Activated CD8-positive, alpha-beta memory T cell treated with anti-CD3 and anti-CD28 coated beads, Interleukin-2, amount 10 ng/mL, durations not matched to agents 7 days and 5 days (primary cell): ENCODE data around the gene FAM149A. TPM values are rescaled to one million over a fixed set of nuclear protein-coding genes. Genes with fewer than 3 reads are reported as not detected.

Experiments
- ATAC-seq: fragments of 150-1000 bp; cut with Tn5 transposase; one replicate; pipeline ENCODE4 v1.10.0; 2021; ENCODE audit warnings: moderate library complexity
- CTCF ChIA-PET: fragments of 350-600 bp; sonication (Branson Sonifier 250); formaldehyde crosslinking; loops from one replicate; lab custom pipeline; 2021; ENCODE audit warnings: antibody characterized with exemption; lab: Charles Lee
- DNase-seq: peaks from one replicate; pipeline ENCODE4 v3.0.0-alpha.2; 2020
- H3K27ac Mint-ChIP-seq: one replicate; pipeline ENCODE4 v1.8.0; 2021; ENCODE audit warnings: mild to moderate bottlenecking, mixed read lengths
- H3K27me3 Mint-ChIP-seq: one replicate; pipeline ENCODE4 v1.8.0; 2021; ENCODE audit warnings: mixed read lengths
- H3K36me3 Mint-ChIP-seq: one replicate; pipeline ENCODE4 v1.8.0; 2021; ENCODE audit warnings: mild to moderate bottlenecking, mixed read lengths
- H3K4me1 Mint-ChIP-seq: one replicate; pipeline ENCODE4 v1.8.0; 2021; ENCODE audit warnings: mixed read lengths
- H3K4me3 Mint-ChIP-seq: one replicate; pipeline ENCODE4 v1.8.0; 2021; ENCODE audit warnings: mild to moderate bottlenecking, moderate library complexity, mixed read lengths
- H3K9me3 Mint-ChIP-seq: one replicate; pipeline ENCODE4 v1.8.0; 2022; ENCODE audit warnings: low read depth, mixed read lengths
- total RNA-seq, 2 experiments: library from RNA; stranded (reverse); gene quantifications; one replicate each; pipeline ENCODE4 v1.2.3, GENCODE V29; 2021

The FAM149A gene
- total RNA-seq, 2 experiments from 2014 or later = 1.2 TPM

GRCh38 chr4:186121057-186121456 lies 16.6 kb downstream of the FAM149A start:
- H3K4me3 Mint-ChIP-seq = no peak overlapping the region
- H3K27me3 Mint-ChIP-seq = peaks cover 17% of the 10 kb centered on the region
- no peaks in the 10 kb centered on the region for H3K9me3 Mint-ChIP-seq
- no peak overlapping the region for H3K27ac Mint-ChIP-seq
- no peak for DNase-seq
- no peaks in the 10 kb centered on the region for H3K36me3 Mint-ChIP-seq
- no peak for ATAC-seq
- H3K4me1 Mint-ChIP-seq = no peaks in the 10 kb centered on the region
- CTCF ChIA-PET = no interaction called here

GRCh38 chr4:186128842-186129241 lies 24.3 kb downstream of the FAM149A start:
- Mint-ChIP-seq H3K27me3 (peaks cover 3% of the 10 kb centered on the region), H3K9me3 (no peaks in the 10 kb centered on the region), H3K4me1 (peaks cover 12% of the 10 kb centered on the region), H3K4me3 (no peak overlapping the region), H3K36me3 (no peaks in the 10 kb centered on the region), H3K27ac (no peak overlapping the region)
- CTCF ChIA-PET = interaction anchor here (0.6 kb wide), 1 partner anchor 39 kb away, joined by 4 read pairs; no protein-coding TSS in a partner anchor
- ATAC-seq = no peak
- no peak for DNase-seq

GRCh38 chr4:186131935-186132334 lies 27.4 kb downstream of the FAM149A start:
- Mint-ChIP-seq H3K27ac (no peak overlapping the region), H3K36me3 (no peaks in the 10 kb centered on the region), H3K9me3 (no peaks in the 10 kb centered on the region), H3K27me3 (peaks cover 3% of the 10 kb centered on the region), H3K4me3 (no peak overlapping the region), H3K4me1 (peaks cover 25% of the 10 kb centered on the region)
- no peak for DNase-seq
- ATAC-seq = no peak
- CTCF ChIA-PET = interaction anchor here (1.0 kb wide), 1 partner anchor 64 kb away, joined by 3 read pairs; no protein-coding TSS in a partner anchor

GRCh38 chr4:186132577-186133242 lies 28.2 kb downstream of the FAM149A start:
- DNase-seq (no peak), ATAC-seq (peak; percentile 39)
- H3K4me1 Mint-ChIP-seq = peaks cover 27% of the 10 kb centered on the region
- H3K4me3 Mint-ChIP-seq = no peak overlapping the region
- H3K36me3 Mint-ChIP-seq = no peaks in the 10 kb centered on the region
- CTCF ChIA-PET = interaction anchor here (1.0 kb wide), 1 partner anchor 65 kb away, joined by 3 read pairs; no protein-coding TSS in a partner anchor
- no peaks in the 10 kb centered on the region for H3K9me3 Mint-ChIP-seq
- H3K27ac Mint-ChIP-seq = no peak overlapping the region
- H3K27me3 Mint-ChIP-seq = peaks cover 3% of the 10 kb centered on the region

- Mint-ChIP-seq H3K4me1 (peaks cover 27% of the 10 kb centered on the region), H3K4me3 (no peak overlapping the region), H3K9me3 (no peaks in the 10 kb centered on the region), H3K27me3 (peaks cover 3% of the 10 kb centered on the region), H3K36me3 (no peaks in the 10 kb centered on the region), H3K27ac (peak overlapping the region; percentile 61)
- ATAC-seq (peak; percentile 93), DNase-seq (peak; percentile 61)
- CTCF ChIA-PET = interaction anchor here (0.6 to 5.7 kb wide), 4 partner anchors 25 to 659 kb away, joined by 3 to 62 read pairs (median 3); partner anchors contain the start of genes CYP4V2 and TLR3
These were observed 29.8 kb downstream of the FAM149A start for GRCh38 chr4:186134257-186134656.

GRCh38 chr4:186134861-186135260 lies 30.4 kb downstream of the FAM149A start:
- Mint-ChIP-seq H3K27me3 (peaks cover 3% of the 10 kb centered on the region), H3K27ac (no peak overlapping the region), H3K4me1 (peaks cover 27% of the 10 kb centered on the region), H3K9me3 (no peaks in the 10 kb centered on the region), H3K36me3 (no peaks in the 10 kb centered on the region), H3K4me3 (no peak overlapping the region)
- CTCF ChIA-PET = interaction anchor here (0.6 to 5.7 kb wide), 2 partner anchors 66 to 659 kb away, joined by 3 to 62 read pairs; partner anchors contain the start of gene TLR3
- ATAC-seq (no peak), DNase-seq (no peak)

- Mint-ChIP-seq H3K9me3 (no peaks in the 10 kb centered on the region), H3K27ac (no peak overlapping the region), H3K27me3 (peaks cover 7% of the 10 kb centered on the region), H3K4me3 (no peak overlapping the region), H3K4me1 (peaks cover 27% of the 10 kb centered on the region), H3K36me3 (no peaks in the 10 kb centered on the region)
- ATAC-seq (no peak), DNase-seq (no peak)
- CTCF ChIA-PET = interaction anchor here (0.6 to 5.7 kb wide), 16 partner anchors 9 to 666 kb away, joined by 3 to 62 read pairs (median 3); partner anchors contain the start of genes CCDC110, CYP4V2 and TLR3
These were observed 32.8 kb downstream of the FAM149A start for GRCh38 chr4:186137196-186137794.

- CTCF ChIA-PET = interaction anchor here (1.7 kb wide), 1 partner anchor 15 kb away, joined by 3 read pairs; no protein-coding TSS in a partner anchor
- DNase-seq (no peak), ATAC-seq (peak; percentile 72)
- H3K9me3 Mint-ChIP-seq = no peaks in the 10 kb centered on the region
- peaks cover 8% of the 10 kb centered on the region for H3K4me1 Mint-ChIP-seq
- H3K36me3 Mint-ChIP-seq = no peaks in the 10 kb centered on the region
- H3K27me3 Mint-ChIP-seq = peaks cover 51% of the 10 kb centered on the region
- peak overlapping the region; percentile 52 for H3K4me3 Mint-ChIP-seq
- H3K27ac Mint-ChIP-seq = no peak overlapping the region
These were observed 39.9 kb downstream of the FAM149A start for GRCh38 chr4:186144198-186144945.

GRCh38 chr4:186144946-186145569 lies 40.6 kb downstream of the FAM149A start:
- peaks cover 51% of the 10 kb centered on the region for H3K27me3 Mint-ChIP-seq
- H3K4me3 Mint-ChIP-seq = peak overlapping the region; percentile 68
- ATAC-seq (peak; percentile 77), DNase-seq (no peak)
- peaks cover 8% of the 10 kb centered on the region for H3K4me1 Mint-ChIP-seq
- no peaks in the 10 kb centered on the region for H3K9me3 Mint-ChIP-seq
- H3K27ac Mint-ChIP-seq = no peak overlapping the region
- no peaks in the 10 kb centered on the region for H3K36me3 Mint-ChIP-seq
- CTCF ChIA-PET = interaction anchor here (1.7 kb wide), 1 partner anchor 14 kb away, joined by 3 read pairs; no protein-coding TSS in a partner anchor

GRCh38 chr4:186146458-186146857 lies 42.0 kb downstream of the FAM149A start:
- ATAC-seq (no peak), DNase-seq (no peak)
- no peaks in the 10 kb centered on the region for H3K36me3 Mint-ChIP-seq
- H3K27ac Mint-ChIP-seq = no peak overlapping the region
- peaks cover 51% of the 10 kb centered on the region for H3K27me3 Mint-ChIP-seq
- CTCF ChIA-PET = interaction anchor here (0.9 to 1.8 kb wide), 3 partner anchors 9 to 79 kb away, joined by 4 read pairs; no protein-coding TSS in a partner anchor
- H3K4me3 Mint-ChIP-seq = no peak overlapping the region
- no peaks in the 10 kb centered on the region for H3K9me3 Mint-ChIP-seq
- H3K4me1 Mint-ChIP-seq = peaks cover 8% of the 10 kb centered on the region

GRCh38 chr4:186148336-186148975 lies 44.0 kb downstream of the FAM149A start:
- no peak overlapping the region for H3K4me3 Mint-ChIP-seq
- H3K4me1 Mint-ChIP-seq = peaks cover 8% of the 10 kb centered on the region
- CTCF ChIA-PET = no interaction called here
- no peak for DNase-seq
- H3K36me3 Mint-ChIP-seq = no peaks in the 10 kb centered on the region
- H3K9me3 Mint-ChIP-seq = no peaks in the 10 kb centered on the region
- peaks cover 39% of the 10 kb centered on the region for H3K27me3 Mint-ChIP-seq
- no peak overlapping the region for H3K27ac Mint-ChIP-seq
- ATAC-seq = no peak

- Mint-ChIP-seq H3K9me3 (no peaks in the 10 kb centered on the region), H3K27ac (no peak overlapping the region), H3K4me1 (peaks cover 2% of the 10 kb centered on the region), H3K4me3 (no peak overlapping the region), H3K27me3 (peaks cover 29% of the 10 kb centered on the region), H3K36me3 (no peaks in the 10 kb centered on the region)
- CTCF ChIA-PET = no interaction called here
- ATAC-seq = no peak
- DNase-seq = no peak
These were observed 45.4 kb downstream of the FAM149A start for GRCh38 chr4:186149872-186150271.
